ENCODE data around the gene MICU2. TPM values are rescaled to one million over a fixed set of nuclear protein-coding genes. Genes with fewer than 3 reads are reported as not detected.

MICU2 gene
- total RNA-seq, 6 experiments from 2014 or later, result 31.3 to 37.1 (median 33.9) TPM

- DNase-seq, result no peak
- H3K9me3 Mint-ChIP-seq, result no peaks in the 10 kb centered on the region
- H3K4me3 Mint-ChIP-seq, result no peak overlapping the region
- H3K36me3 Mint-ChIP-seq (ENCODE audit: low read depth), result no peaks in the 10 kb centered on the region
- no peak for TF ChIP-seq CTCF (IDR thresholded peaks at IDR 0.05)
- peaks cover 25% of the 10 kb centered on the region for H3K4me1 Mint-ChIP-seq (ENCODE audit: low read depth)
- no peak overlapping the region for H3K27ac Mint-ChIP-seq
- peaks cover 6% of the 10 kb centered on the region; the same call in 1 of the 2 replicates for H3K27me3 Mint-ChIP-seq (ENCODE audit: insufficient read depth)
Observed at GRCh38 chr13:21610687-21611086, 6.7 kb upstream of the MICU2 start.

- no peaks in the 10 kb centered on the region for H3K9me3 Mint-ChIP-seq
- H3K27ac Mint-ChIP-seq, result no peak overlapping the region
- DNase-seq, result no peak
Observed at GRCh38 chr13:21608961-21609360, 5.0 kb upstream of the MICU2 start.

GRCh38 chr13:21606796-21607195 lies 2.8 kb upstream of the MICU2 start:
- H3K4me3 Mint-ChIP-seq, result no peak overlapping the region
- peaks cover 4% of the 10 kb centered on the region for H3K27me3 Mint-ChIP-seq (ENCODE audit: insufficient read depth)
- TF ChIP-seq CTCF (IDR thresholded peaks at IDR 0.05), result no peak
- H3K9me3 Mint-ChIP-seq, result no peaks in the 10 kb centered on the region
- peaks cover 3% of the 10 kb centered on the region; the same call in 1 of the 2 replicates for H3K36me3 Mint-ChIP-seq (ENCODE audit: low read depth)
- no peak overlapping the region for H3K27ac Mint-ChIP-seq
- no peak for DNase-seq
- peaks cover 37% of the 10 kb centered on the region for H3K4me1 Mint-ChIP-seq (ENCODE audit: low read depth)

More at GRCh38 chr13:21608961-21609360, 5.0 kb upstream of the MICU2 start:
- H3K4me3 Mint-ChIP-seq, result no peak overlapping the region
- H3K27me3 Mint-ChIP-seq (ENCODE audit: insufficient read depth), result peaks cover 6% of the 10 kb centered on the region; the same call in 1 of the 2 replicates
- no peaks in the 10 kb centered on the region for H3K36me3 Mint-ChIP-seq (ENCODE audit: low read depth)
- H3K4me1 Mint-ChIP-seq (ENCODE audit: low read depth), result peaks cover 37% of the 10 kb centered on the region
- no peak for TF ChIP-seq CTCF (IDR thresholded peaks at IDR 0.05)

- Mint-ChIP-seq H3K27ac (no peak overlapping the region), H3K9me3 (no peaks in the 10 kb centered on the region), H3K4me3 (no peak overlapping the region), H3K36me3 (ENCODE audit: low read depth) (peaks cover 8% of the 10 kb centered on the region), H3K27me3 (ENCODE audit: insufficient read depth) (peaks cover 4% of the 10 kb centered on the region), H3K4me1 (ENCODE audit: low read depth) (peaks cover 42% of the 10 kb centered on the region)
- DNase-seq, result no peak
- no peak for TF ChIP-seq CTCF (IDR thresholded peaks at IDR 0.05)
Observed at GRCh38 chr13:21606251-21606650, 2.3 kb upstream of the MICU2 start.

GRCh38 chr13:21596722-21597121 lies 7.2 kb downstream of the MICU2 start:
- Mint-ChIP-seq H3K4me1 (ENCODE audit: low read depth) (peaks cover 33% of the 10 kb centered on the region), H3K27ac (no peak overlapping the region), H3K4me3 (no peak overlapping the region)

More at GRCh38 chr13:21596722-21597121, 7.2 kb downstream of the MICU2 start:
- Mint-ChIP-seq H3K36me3 (ENCODE audit: low read depth) (peaks cover 32% of the 10 kb centered on the region), H3K27me3 (ENCODE audit: insufficient read depth) (no peaks in the 10 kb centered on the region), H3K9me3 (peaks cover 17% of the 10 kb centered on the region)
- DNase-seq, result no peak
- TF ChIP-seq CTCF (IDR thresholded peaks at IDR 0.05), result no peak

All from HFFc6 (cell line).